WI38 (cell line): Measurements from ENCODE around the gene ZDHHC23.
A peak's percentile ranks its signal among the peaks of the same experiment; 100 is the strongest.

Experiments used
- H3K4me3 ChIP-seq: 2 replicates; pipeline ENCODE4 v1.5.1; 2011; ENCODE audit warnings: low read depth, mild to moderate bottlenecking, control low read depth, low read length
- CTCF ChIP-seq: IDR thresholded peaks from 2 replicates; pipeline ENCODE4 v1.5.1; 2012; ENCODE audit warnings: low read depth, mild to moderate bottlenecking, control low read depth, low read length

The ZDHHC23 gene

GRCh38 chr3:113947372-113948014 lies at the start of gene ZDHHC23:
ZDHHC23 (plus strand) TSS chr3:113948013; CDS start chr3:113948803, 790 bp downstream.
- no peak for TF ChIP-seq CTCF
- peak within 1 kb of the TSS; percentile 64 for H3K4me3 ChIP-seq

GRCh38 chr3:113898892-113899291 lies 48.9 kb upstream of the ZDHHC23 start:
- TF ChIP-seq CTCF = no peak

GRCh38 chr3:113906568-113907140 lies 41.2 kb upstream of the ZDHHC23 start:
- H3K4me3 ChIP-seq = no peak overlapping the region
- no peak for TF ChIP-seq CTCF

More at GRCh38 chr3:113898892-113899291, 48.9 kb upstream of the ZDHHC23 start:
- H3K4me3 ChIP-seq = no peak overlapping the region

- no peak for TF ChIP-seq CTCF
- H3K4me3 ChIP-seq = no peak overlapping the region
Observed at GRCh38 chr3:113908133-113908532, 39.7 kb upstream of the ZDHHC23 start.

- no peak for TF ChIP-seq CTCF
- no peak overlapping the region for H3K4me3 ChIP-seq
Observed at GRCh38 chr3:113910966-113911365, 36.8 kb upstream of the ZDHHC23 start.

GRCh38 chr3:113912552-113913236 lies 35.1 kb upstream of the ZDHHC23 start:
- no peak overlapping the region for H3K4me3 ChIP-seq
- peak; percentile 55 for TF ChIP-seq CTCF

GRCh38 chr3:113914646-113915045 lies 33.2 kb upstream of the ZDHHC23 start:
- no peak for TF ChIP-seq CTCF
- no peak overlapping the region for H3K4me3 ChIP-seq
